ENCODE measurements around the gene ADGRB3.

The ADGRB3 gene

DNA sequence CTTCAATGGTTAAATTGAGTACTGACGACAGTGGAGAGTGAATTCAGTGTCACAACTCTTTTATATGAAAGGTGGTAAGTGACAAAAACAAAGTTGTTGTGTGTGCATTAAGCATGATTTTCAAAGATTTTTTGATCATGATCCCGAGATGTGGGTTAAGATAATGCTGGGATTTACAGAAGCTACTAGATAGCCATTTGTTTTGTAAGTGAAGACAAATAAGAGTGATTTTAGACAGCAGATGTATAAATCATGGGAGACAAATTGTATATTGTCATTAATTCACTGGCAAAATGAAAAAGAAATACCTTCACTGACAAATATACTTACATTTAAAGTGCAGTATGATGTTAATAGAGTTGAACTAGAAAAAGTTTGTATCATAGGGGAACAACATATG lies 6.1 kb downstream of the ADGRB3 start:
- TF ChIP-seq Cebpa-rat (IDR thresholded peaks at IDR 0.05), result no peak
- no peak overlapping the region for H3K27ac ChIP-seq
- no peak overlapping the region for H3K4me2 ChIP-seq
- H3K9ac ChIP-seq, result no peak overlapping the region
- peaks cover 13% of the 10 kb centered on the region for H3K27me3 ChIP-seq
- no peak overlapping the region for H3K4me3 ChIP-seq
- H3K9me3 ChIP-seq, result no peaks in the 10 kb centered on the region
- H4K20me1 ChIP-seq, result no peaks in the 10 kb centered on the region
- peaks cover 8% of the 10 kb centered on the region; the same call in 1 of the 2 replicates for H3K4me1 ChIP-seq
- H3K36me3 ChIP-seq, result no peaks in the 10 kb centered on the region

DNA sequence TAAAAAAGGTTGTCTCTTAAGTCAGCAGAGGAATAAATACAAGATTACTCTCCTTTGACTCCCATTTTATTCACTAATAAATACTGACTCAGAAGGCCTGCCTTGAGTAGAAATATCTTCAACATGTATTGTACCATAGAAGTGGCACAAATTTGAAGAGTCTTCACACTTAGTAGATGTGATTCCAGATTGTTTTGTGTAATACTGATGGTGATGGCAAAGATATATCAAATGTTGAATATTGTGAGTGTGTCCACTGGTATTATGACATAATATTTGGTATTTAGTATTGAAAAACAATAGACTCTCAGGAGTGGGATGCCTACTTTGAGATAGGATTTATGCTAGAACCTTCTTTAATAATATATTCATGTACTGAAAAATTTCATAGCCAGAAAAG lies 7.0 kb downstream of the ADGRB3 start:
- peaks cover 4% of the 10 kb centered on the region; the same call in 1 of the 2 replicates for H3K27me3 ChIP-seq
- no peaks in the 10 kb centered on the region for H3K36me3 ChIP-seq
- no peak overlapping the region for H3K9ac ChIP-seq
- H3K4me1 ChIP-seq, result peaks cover 8% of the 10 kb centered on the region; the same call in 1 of the 2 replicates
- H3K4me3 ChIP-seq, result no peak overlapping the region
- TF ChIP-seq Cebpa-rat (IDR thresholded peaks at IDR 0.05), result no peak
- no peaks in the 10 kb centered on the region for H4K20me1 ChIP-seq
- no peak overlapping the region for H3K27ac ChIP-seq
- no peak overlapping the region for H3K4me2 ChIP-seq
- no peaks in the 10 kb centered on the region for H3K9me3 ChIP-seq

DNA sequence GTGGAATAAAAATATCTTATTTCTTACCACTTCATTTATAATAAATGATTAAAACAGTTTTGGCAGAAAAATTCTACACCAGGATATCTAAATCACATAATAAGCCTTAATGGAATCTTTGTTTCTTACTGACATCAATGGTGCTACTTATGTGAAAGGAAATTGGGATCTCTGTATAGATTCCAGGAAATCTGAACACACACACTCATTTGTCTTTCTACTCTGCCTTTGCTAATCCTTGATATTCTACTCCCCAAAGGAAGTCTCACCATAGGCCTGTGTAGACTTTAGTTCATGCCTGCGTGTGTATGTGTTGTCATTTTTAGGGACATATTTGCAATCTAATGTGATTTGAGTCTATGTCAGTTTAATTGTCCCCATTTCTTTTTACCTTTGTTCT lies 7.9 kb downstream of the ADGRB3 start:
- Histone ChIP-seq H3K27me3 (no peaks in the 10 kb centered on the region), H3K4me3 (no peak overlapping the region), H3K27ac (no peak overlapping the region), H3K9ac (no peak overlapping the region), H4K20me1 (no peaks in the 10 kb centered on the region), H3K4me1 (peaks cover 8% of the 10 kb centered on the region; the same call in 1 of the 2 replicates), H3K36me3 (no peaks in the 10 kb centered on the region), H3K9me3 (no peaks in the 10 kb centered on the region), H3K4me2 (no peak overlapping the region)
- TF ChIP-seq Cebpa-rat (IDR thresholded peaks at IDR 0.05), result no peak

- peaks cover 10% of the 10 kb centered on the region for H3K4me1 ChIP-seq
- no peak for TF ChIP-seq Cebpa-rat (IDR thresholded peaks at IDR 0.05)
Measured at GRCh38 chr6:68649669-68650068, 14.6 kb downstream of the ADGRB3 start.

DNA sequence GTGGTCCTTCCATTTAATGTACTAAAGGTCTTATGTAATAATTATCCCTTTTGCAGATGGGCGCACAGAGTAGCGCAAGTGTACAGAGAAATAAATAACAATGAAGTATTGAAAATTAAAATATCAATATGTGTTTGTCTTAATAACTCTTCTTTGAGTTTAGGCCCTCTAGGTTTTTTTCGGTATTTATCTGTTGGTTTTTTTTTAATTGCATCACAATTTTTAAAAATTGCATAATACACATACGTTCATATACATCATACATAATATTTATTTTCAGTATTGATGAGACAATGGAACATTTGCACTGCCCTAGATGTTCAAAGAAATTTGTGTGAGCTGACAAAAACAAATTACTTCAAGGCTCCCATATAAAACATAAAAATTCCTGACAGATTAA lies 15.1 kb downstream of the ADGRB3 start:
- Histone ChIP-seq H3K27ac (no peak overlapping the region), H3K4me1 (peaks cover 10% of the 10 kb centered on the region), H3K9me3 (no peaks in the 10 kb centered on the region), H3K27me3 (no peaks in the 10 kb centered on the region), H3K4me3 (no peak overlapping the region), H3K36me3 (no peaks in the 10 kb centered on the region), H4K20me1 (no peaks in the 10 kb centered on the region), H3K4me2 (no peak overlapping the region), H3K9ac (no peak overlapping the region)
- TF ChIP-seq Cebpa-rat (IDR thresholded peaks at IDR 0.05), result no peak

More at GRCh38 chr6:68649669-68650068, 14.6 kb downstream of the ADGRB3 start:
- Histone ChIP-seq H3K27ac (no peak overlapping the region), H3K4me2 (no peak overlapping the region), H3K27me3 (no peaks in the 10 kb centered on the region), H3K9me3 (no peaks in the 10 kb centered on the region), H3K4me3 (no peak overlapping the region), H3K9ac (no peak overlapping the region), H4K20me1 (no peaks in the 10 kb centered on the region), H3K36me3 (no peaks in the 10 kb centered on the region)

DNA sequence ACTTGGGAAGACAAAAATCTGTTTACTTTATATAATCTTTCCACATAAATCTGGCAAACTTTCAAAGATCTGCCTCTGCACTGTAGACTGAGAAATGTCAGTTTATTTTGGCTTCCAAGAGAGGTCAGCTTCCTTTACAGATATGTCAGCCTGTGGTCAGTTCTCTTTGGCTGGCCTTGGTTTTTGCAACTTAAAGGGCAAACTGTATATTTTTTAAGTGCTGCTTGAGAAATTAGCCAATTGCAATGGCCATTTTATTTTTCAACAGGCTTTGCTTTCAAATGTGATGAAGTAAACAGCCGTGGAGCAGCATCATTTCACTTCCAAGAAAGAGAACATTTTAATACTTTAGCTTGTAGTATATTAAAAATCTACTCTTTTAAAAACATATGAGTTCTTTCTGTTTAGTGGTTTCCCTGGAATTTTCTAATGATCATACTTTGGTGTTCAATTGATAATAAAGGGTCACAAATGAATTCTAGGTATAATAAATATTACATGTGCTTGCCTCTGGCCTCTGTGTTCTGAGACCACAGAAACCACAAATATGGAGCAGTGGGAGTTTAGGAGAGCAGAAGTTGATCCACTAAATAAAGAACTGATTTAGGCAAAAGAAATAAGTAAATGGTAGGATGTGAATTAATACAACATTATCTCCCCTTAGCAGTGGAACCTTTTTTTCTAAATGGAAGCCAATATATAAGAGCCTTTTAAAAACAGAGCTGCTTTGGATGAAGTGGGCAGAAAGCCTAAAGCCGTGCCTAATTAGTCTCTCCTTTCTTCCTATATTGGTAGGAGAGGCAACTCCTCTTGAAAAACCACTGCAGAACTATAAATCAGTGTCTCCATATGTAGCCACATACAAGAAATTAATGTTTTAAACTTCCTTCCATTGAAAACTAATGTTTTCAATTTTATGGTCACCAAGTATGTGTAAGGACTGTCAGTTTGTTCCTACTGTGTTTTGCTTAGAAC lies 16.2 kb downstream of the ADGRB3 start:
- H3K4me1 ChIP-seq, result peaks cover 10% of the 10 kb centered on the region
- no peak overlapping the region for H3K4me2 ChIP-seq
- no peak overlapping the region for H3K27ac ChIP-seq

DNA sequence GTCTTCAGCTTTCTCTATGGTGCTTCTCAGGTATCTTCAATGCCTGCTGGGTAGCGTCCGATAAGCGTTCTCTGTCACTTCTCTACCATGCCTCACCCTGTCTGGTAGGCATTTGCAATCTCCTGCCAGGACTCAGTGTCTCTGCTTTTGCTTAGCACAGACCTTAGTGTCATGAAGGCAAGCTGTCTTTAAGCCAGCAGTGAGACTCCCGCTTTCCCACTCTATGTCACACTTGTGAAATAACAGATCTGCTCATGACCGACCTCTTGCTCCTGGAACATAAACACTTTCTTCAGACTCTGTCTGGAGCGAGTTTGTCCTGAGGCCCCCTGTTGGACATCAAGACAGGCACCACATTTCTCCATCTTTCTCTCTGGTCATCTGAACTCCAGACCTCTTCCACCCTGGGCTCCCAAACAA lies 17.0 kb downstream of the ADGRB3 start:
- Histone ChIP-seq H3K4me3 (no peak overlapping the region), H3K27ac (no peak overlapping the region), H3K36me3 (no peaks in the 10 kb centered on the region), H3K9ac (no peak overlapping the region), H4K20me1 (no peaks in the 10 kb centered on the region), H3K9me3 (no peaks in the 10 kb centered on the region), H3K4me2 (no peak overlapping the region), H3K27me3 (no peaks in the 10 kb centered on the region), H3K4me1 (peaks cover 10% of the 10 kb centered on the region)
- no peak for TF ChIP-seq Cebpa-rat (IDR thresholded peaks at IDR 0.05)

More for the DNA sequence above, 16.2 kb downstream of the ADGRB3 start:
- Histone ChIP-seq H3K9me3 (no peaks in the 10 kb centered on the region), H4K20me1 (no peaks in the 10 kb centered on the region), H3K9ac (no peak overlapping the region), H3K27me3 (no peaks in the 10 kb centered on the region), H3K4me3 (no peak overlapping the region), H3K36me3 (no peaks in the 10 kb centered on the region)
- no peak for TF ChIP-seq Cebpa-rat (IDR thresholded peaks at IDR 0.05)

DNA sequence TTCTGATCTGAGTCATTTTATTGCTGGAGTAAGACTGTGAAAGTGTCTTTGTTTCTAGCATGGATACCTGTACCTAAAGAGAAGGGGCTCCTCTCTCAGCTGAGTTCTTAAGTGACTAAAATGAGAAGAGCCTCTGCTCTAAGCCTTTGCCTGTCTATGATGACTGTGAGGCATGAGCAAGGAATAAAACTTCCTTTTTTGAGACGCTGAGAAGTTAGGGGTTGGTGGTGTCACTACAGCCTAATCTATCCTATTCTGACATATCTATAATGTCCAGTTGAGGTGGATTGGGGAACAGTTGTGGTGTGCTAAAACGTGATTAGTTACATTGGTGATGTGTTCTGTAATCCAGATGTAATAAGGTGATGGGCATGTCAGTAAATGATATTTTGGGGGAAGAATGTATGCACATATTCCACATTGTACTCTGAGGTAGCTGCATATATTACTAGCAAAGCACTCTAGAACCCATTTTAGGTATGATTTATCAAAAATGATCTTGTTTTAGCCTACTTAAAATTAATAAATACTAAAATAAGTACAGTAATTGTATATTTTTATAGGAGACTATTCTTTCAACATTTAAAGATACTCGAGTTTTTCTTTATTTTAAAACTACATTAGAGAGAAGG lies 18.1 kb downstream of the ADGRB3 start:
- no peak for TF ChIP-seq Cebpa-rat (IDR thresholded peaks at IDR 0.05)
- H3K27ac ChIP-seq, result no peak overlapping the region
- H3K4me3 ChIP-seq, result no peak overlapping the region

DNA sequence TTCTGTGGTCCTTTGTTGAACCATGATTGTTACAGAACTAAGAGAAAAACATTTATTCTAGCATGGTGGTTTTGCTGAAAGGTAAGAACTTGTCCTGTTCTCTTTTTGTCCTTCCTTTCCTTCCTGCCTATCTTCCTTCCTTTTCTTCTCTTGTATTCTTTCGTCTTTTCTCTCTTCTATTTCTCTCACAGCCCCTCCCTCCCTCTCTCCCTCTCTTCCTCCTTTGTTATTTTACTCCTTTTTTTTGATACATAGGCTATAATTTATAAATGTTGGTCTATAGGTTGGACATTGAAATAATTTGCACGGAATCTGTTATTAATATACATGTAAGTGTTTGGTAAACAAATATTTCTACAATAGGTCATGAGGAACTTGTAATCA lies 18.6 kb downstream of the ADGRB3 start:
- Histone ChIP-seq H3K9ac (no peak overlapping the region), H3K36me3 (no peaks in the 10 kb centered on the region), H3K4me1 (peaks cover 10% of the 10 kb centered on the region)

More for the DNA sequence above, 18.1 kb downstream of the ADGRB3 start:
- H3K36me3 ChIP-seq, result no peaks in the 10 kb centered on the region
- H3K9ac ChIP-seq, result no peak overlapping the region
- H3K9me3 ChIP-seq, result no peaks in the 10 kb centered on the region
- H3K27me3 ChIP-seq, result no peaks in the 10 kb centered on the region
- H3K4me2 ChIP-seq, result no peak overlapping the region
- no peaks in the 10 kb centered on the region for H4K20me1 ChIP-seq
- peaks cover 10% of the 10 kb centered on the region for H3K4me1 ChIP-seq

DNA sequence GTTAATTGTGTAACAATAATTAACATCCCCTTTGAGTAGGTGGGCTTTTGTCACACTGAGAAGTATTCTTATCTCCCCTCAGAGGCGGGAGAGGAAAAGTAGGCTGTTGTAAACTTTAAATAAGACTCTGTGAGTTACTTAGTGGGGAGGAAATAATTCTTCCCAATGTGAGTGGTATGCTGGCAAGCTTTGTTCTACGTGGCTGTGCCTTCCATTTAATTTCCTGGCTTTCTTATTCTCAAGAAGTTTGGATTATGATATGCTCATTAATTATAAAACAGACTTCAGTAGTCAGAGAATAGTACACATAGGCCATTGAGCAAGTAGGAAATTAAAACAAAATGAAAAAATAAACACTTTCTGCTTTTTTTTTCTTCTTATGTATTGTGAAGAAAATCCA lies 19.1 kb downstream of the ADGRB3 start:
- no peaks in the 10 kb centered on the region for H4K20me1 ChIP-seq
- no peak for TF ChIP-seq Cebpa-rat (IDR thresholded peaks at IDR 0.05)
- H3K27me3 ChIP-seq, result no peaks in the 10 kb centered on the region
- H3K9ac ChIP-seq, result no peak overlapping the region
- H3K36me3 ChIP-seq, result no peaks in the 10 kb centered on the region
- H3K9me3 ChIP-seq, result no peaks in the 10 kb centered on the region
- H3K4me2 ChIP-seq, result no peak overlapping the region
- no peak overlapping the region for H3K4me3 ChIP-seq
- H3K4me1 ChIP-seq, result peaks cover 10% of the 10 kb centered on the region
- H3K27ac ChIP-seq, result no peak overlapping the region

More for the DNA sequence above, 18.6 kb downstream of the ADGRB3 start:
- Histone ChIP-seq H3K9me3 (no peaks in the 10 kb centered on the region), H3K4me3 (no peak overlapping the region), H3K4me2 (no peak overlapping the region), H3K27me3 (no peaks in the 10 kb centered on the region), H3K27ac (no peak overlapping the region), H4K20me1 (no peaks in the 10 kb centered on the region)
- TF ChIP-seq Cebpa-rat (IDR thresholded peaks at IDR 0.05), result no peak

Measured in BLaER1 (cell line).